Endodermal cell (in vitro differentiated cells): ENCODE measurements around the gene TCF15. TPM values are rescaled to one million over a fixed set of nuclear protein-coding genes. Genes with fewer than 3 reads are reported as not detected.

Experiments used
- DNase-seq: peaks from one replicate; pipeline ENCODE4 v3.0.0-alpha.2; 2017
- H3K27ac ChIP-seq: 2 replicates; pipeline ENCODE4 v1.5.1; 2013; ENCODE audit warnings: mild to moderate bottlenecking, low read depth, low read length, moderate library complexity
- H3K27me3 ChIP-seq: 2 replicates; pipeline ENCODE4 v1.6.1; 2013; ENCODE audit warnings: mild to moderate bottlenecking, low read length, moderate library complexity; ENCODE audit not compliant: insufficient read depth, control insufficient read depth, poor library complexity, severe bottlenecking
- H3K36me3 ChIP-seq: 2 replicates; pipeline ENCODE4 v1.7.0; 2013; ENCODE audit warnings: mild to moderate bottlenecking, low read length, moderate library complexity; ENCODE audit not compliant: control insufficient read depth, insufficient read depth
- H3K4me1 ChIP-seq: one replicate; pipeline ENCODE4 v1.7.0; 2013; ENCODE audit warnings: low read length; ENCODE audit not compliant: control insufficient read depth, insufficient read depth
- H3K4me3 ChIP-seq: 2 replicates; pipeline ENCODE4 v1.5.1; 2013; ENCODE audit warnings: mild to moderate bottlenecking, low read length, moderate library complexity
- H3K9ac ChIP-seq: 2 replicates; pipeline ENCODE4 v1.6.1; 2013; ENCODE audit warnings: mild to moderate bottlenecking, low read length, moderate library complexity; ENCODE audit not compliant: poor library complexity, severe bottlenecking; ENCODE audit errors: extremely low read depth
- H3K9me3 ChIP-seq: 2 replicates; pipeline ENCODE4 v1.6.1; 2013; ENCODE audit warnings: mild to moderate bottlenecking, low read length, moderate library complexity; ENCODE audit not compliant: control insufficient read depth
- H3K27ac Mint-ChIP-seq: 2 replicates; pipeline ENCODE4 v1.8.0; 2020; ENCODE audit warnings: mixed read lengths
- H3K27me3 Mint-ChIP-seq: 2 replicates; pipeline ENCODE4 v1.8.0; 2021; ENCODE audit warnings: mild to moderate bottlenecking, mixed read lengths; ENCODE audit not compliant: insufficient read depth
- H3K36me3 Mint-ChIP-seq: 2 replicates; pipeline ENCODE4 v1.8.0; 2020; ENCODE audit warnings: low read depth, mixed read lengths
- H3K4me1 Mint-ChIP-seq: 2 replicates; pipeline ENCODE4 v1.8.0; 2020; ENCODE audit warnings: mixed read lengths
- H3K4me3 Mint-ChIP-seq: 2 replicates; pipeline ENCODE4 v1.8.0; 2020; ENCODE audit warnings: mild to moderate bottlenecking, moderate library complexity, mixed read lengths
- H3K9me3 Mint-ChIP-seq: 2 replicates; pipeline ENCODE4 v1.8.0; 2020; ENCODE audit warnings: mild to moderate bottlenecking, mixed read lengths
- CTCF ChIP-seq: fragments of 200-600 bp; sonication (generic); conservative IDR thresholded peaks from 2 replicates; pipeline ENCODE4 v1.5.0; 2021; ENCODE audit warnings: antibody characterized with exemption, mild to moderate bottlenecking
- WGBS, 2 experiments: methylation state at CpG; one replicate each; pipeline versions ENCODE4 v1.1.5 to v1.1.7; 2013; ENCODE audit warnings: missing lambda C conversion rate in 2 of 2, mixed read lengths in 1 of 2; ENCODE audit not compliant: insufficient coverage in 1 of 2, insufficient read length in 1 of 2; 5-methylcytosine and 5-hydroxymethylcytosine counted together
- total RNA-seq, 2 donors: library from RNA; stranded (reverse); fragmentation: NEBNext Ultra II Directional in 1 of 2; extraction: Animal tissue kit (Norgen Biotek cat#: 25700) in 1 of 2; gene quantifications; 2 replicates in 1 of 2; 3 replicates in 1 of 2; pipeline ENCODE4 v1.2.1, GENCODE V29; 2021

Gene TCF15
- total RNA-seq, 2 donors from 2014 or later: 1.9 to 2.2 TPM

GRCh38 chr20:622161-622560 lies 12.1 kb upstream of the TCF15 start:
- Histone ChIP-seq H3K36me3 (no peaks in the 10 kb centered on the region), H3K4me1 (peaks cover 5% of the 10 kb centered on the region), H3K9me3 (peaks cover 10% of the 10 kb centered on the region), H3K4me3 (no peak overlapping the region), H3K27ac (no peak overlapping the region), H3K9ac (no peak overlapping the region), H3K27me3 (no peaks in the 10 kb centered on the region)
- TF ChIP-seq CTCF: no peak
- peak overlapping the region; percentile 15 for H3K27ac Mint-ChIP-seq
- peaks cover 9% of the 10 kb centered on the region for H3K27me3 Mint-ChIP-seq
- H3K36me3 Mint-ChIP-seq: no peaks in the 10 kb centered on the region
- no peak overlapping the region for H3K4me3 Mint-ChIP-seq
- DNase-seq: no peak
- H3K4me1 Mint-ChIP-seq: peaks cover 19% of the 10 kb centered on the region
- WGBS, 2 experiments: 89 to 100% methylated on average over 3 to 7 of the region's 7 CpGs
- H3K9me3 Mint-ChIP-seq: peaks cover 8% of the 10 kb centered on the region

- Histone ChIP-seq H3K9me3 (peaks cover 10% of the 10 kb centered on the region), H3K36me3 (no peaks in the 10 kb centered on the region), H3K27ac (no peak overlapping the region), H3K9ac (no peak overlapping the region), H3K27me3 (no peaks in the 10 kb centered on the region), H3K4me3 (no peak overlapping the region), H3K4me1 (peaks cover 5% of the 10 kb centered on the region)
- no peak for TF ChIP-seq CTCF
- Mint-ChIP-seq H3K27ac (no peak overlapping the region), H3K9me3 (peaks cover 8% of the 10 kb centered on the region), H3K4me3 (no peak overlapping the region), H3K36me3 (no peaks in the 10 kb centered on the region), H3K27me3 (peaks cover 9% of the 10 kb centered on the region), H3K4me1 (peaks cover 19% of the 10 kb centered on the region)
- 34 to 72% methylated on average over 4 to 5 of the region's 5 CpGs for WGBS, 2 experiments
- DNase-seq: no peak
Observed at GRCh38 chr20:621125-621756, 11.1 kb upstream of the TCF15 start.

GRCh38 chr20:620246-620645 lies 10.1 kb upstream of the TCF15 start:
- peaks cover 19% of the 10 kb centered on the region for H3K4me1 Mint-ChIP-seq
- WGBS, 2 experiments: 81 to 82% methylated on average over 5 to 7 of the region's 7 CpGs
- H3K9me3 Mint-ChIP-seq: peaks cover 8% of the 10 kb centered on the region
- H3K4me3 Mint-ChIP-seq: no peak overlapping the region
- Histone ChIP-seq H3K36me3 (no peaks in the 10 kb centered on the region), H3K4me3 (no peak overlapping the region), H3K4me1 (peaks cover 5% of the 10 kb centered on the region), H3K9ac (no peak overlapping the region), H3K27ac (no peak overlapping the region), H3K27me3 (no peaks in the 10 kb centered on the region), H3K9me3 (peaks cover 10% of the 10 kb centered on the region)
- H3K36me3 Mint-ChIP-seq: no peaks in the 10 kb centered on the region
- no peak for DNase-seq
- no peak for TF ChIP-seq CTCF
- peaks cover 9% of the 10 kb centered on the region for H3K27me3 Mint-ChIP-seq
- no peak overlapping the region for H3K27ac Mint-ChIP-seq
